ENCODE data around the gene CKMT2.

- TF ChIP-seq CTCF (conservative IDR thresholded peaks at IDR 0.05 in 1 of 2, IDR thresholded peaks at IDR 0.05 in 1 of 2; ENCODE audit: low read depth in 1 of 2, low read length in 2 of 2) = no peak
- TF ChIP-seq EZH2 (IDR thresholded peaks at IDR 0.05; ENCODE audit: low read length, missing control alignments) = no peak
Measured at GRCh38 chr5:81256766-81257165, 23.6 kb downstream of the CKMT2 start.

Data from fibroblast of lung (primary cell).